SK-N-SH (cell line): ENCODE results near the gene ZNF44. TPM values are rescaled to one million over a fixed set of nuclear protein-coding genes. Genes with fewer than 3 reads are reported as not detected.

Source experiments
- CTCF ChIA-PET: fragments of 300-600, 350-600 bp; formaldehyde crosslinking; extraction: SDS; loops from one replicate; lab custom pipeline; 2021; lab: Yijun Ruan, JAX
- POLR2A ChIA-PET: fragments of 350-600 bp; sonication (Branson Sonifier 250); formaldehyde crosslinking; extraction: SDS; loops from one replicate; lab custom pipeline; 2020; ENCODE audit warnings: antibody characterized with exemption, inconsistent platforms; lab: Yijun Ruan, JAX
- DNase-seq: peaks from one replicate; pipeline ENCODE4 v3.0.0; 2012
- H2AFZ ChIP-seq: fragments of 200-600 bp; sonication (generic); 2 replicates; pipeline ENCODE4 v1.8.1; 2016; ENCODE audit warnings: antibody characterized with exemption, mild to moderate bottlenecking, low read depth
- H3F3A ChIP-seq: fragments of 200-600 bp; sonication (generic); replicated peaks from 2 replicates; pipeline ENCODE3; 2016; ENCODE audit warnings: antibody characterized with exemption, mild to moderate bottlenecking; ENCODE audit not compliant: insufficient read depth
- H3K27ac ChIP-seq, 2 experiments: fragments of 200-500 bp in 1 of 2; fragments of 200-600 bp in 1 of 2; sonication (Bioruptor generic) in 1 of 2; sonication (generic), shearing (Covaris generic) in 1 of 2; 2 replicates each; pipeline versions ENCODE4 v1.5.1 to v1.6.1; 2014 to 2016; ENCODE audit warnings: low read depth in 2 of 2, inconsistent platforms in 1 of 2, low read length in 1 of 2, mild to moderate bottlenecking in 1 of 2, mixed read lengths in 1 of 2
- H3K27me3 ChIP-seq: fragments of 200-600 bp; sonication (generic), shearing (Covaris generic); 2 replicates; pipeline ENCODE4 v1.6.1; 2016; ENCODE audit warnings: mixed run types; ENCODE audit not compliant: insufficient read depth
- H3K36me3 ChIP-seq, 2 experiments: fragments of 200-500 bp in 1 of 2; fragments of 200-600 bp in 1 of 2; sonication (Bioruptor generic) in 1 of 2; sonication (generic) in 1 of 2; replicated peaks in 1 of 2; 2 replicates each; pipeline versions ENCODE3 to v1.5.1; 2014 to 2016; ENCODE audit warnings: low read length in 1 of 2, mild to moderate bottlenecking in 1 of 2; ENCODE audit not compliant: insufficient read depth in 2 of 2, control insufficient read depth in 1 of 2
- H3K4me1 ChIP-seq, 2 experiments: fragments of 200-500 bp in 1 of 2; fragments of 200-600 bp in 1 of 2; sonication (Bioruptor generic) in 1 of 2; sonication (generic), shearing (Covaris generic) in 1 of 2; 2 replicates each; pipeline versions ENCODE4 v1.5.1 to v1.6.1; 2014 to 2016; ENCODE audit warnings: low read depth in 1 of 2, low read length in 1 of 2, mixed run types in 1 of 2; ENCODE audit not compliant: insufficient read depth in 2 of 2, control insufficient read depth in 1 of 2
- H3K4me2 ChIP-seq: fragments of 200-600 bp; sonication (generic), shearing (Covaris generic); 2 replicates; pipeline ENCODE4 v1.6.1; 2017; ENCODE audit warnings: mixed run types
- H3K4me3 ChIP-seq, 2 experiments: fragments of 200-500 bp in 1 of 2; fragments of 200-600 bp in 1 of 2; sonication (Bioruptor generic) in 1 of 2; sonication (generic), shearing (Covaris generic) in 1 of 2; 2 replicates each; pipeline versions ENCODE4 v1.5.1 to v1.8.1; 2014 to 2016; ENCODE audit warnings: low read depth in 2 of 2, inconsistent platforms in 1 of 2, low read length in 1 of 2, mild to moderate bottlenecking in 1 of 2, mixed read lengths in 1 of 2, moderate library complexity in 1 of 2
- H3K79me2 ChIP-seq: fragments of 200-600 bp; sonication (generic); 2 replicates; pipeline ENCODE4 v1.8.1; 2017; ENCODE audit warnings: mild to moderate bottlenecking; ENCODE audit not compliant: insufficient read depth
- H3K9ac ChIP-seq: fragments of 200-600 bp; sonication (generic); 2 replicates; pipeline ENCODE4 v1.6.1; 2017; ENCODE audit warnings: mixed run types
- H3K9me2 ChIP-seq: fragments of 200-600 bp; sonication (generic); 2 replicates; pipeline ENCODE4 v1.6.1; 2017; ENCODE audit warnings: mixed run types
- H3K9me3 ChIP-seq: fragments of 200-600 bp; sonication (generic); 2 replicates; pipeline ENCODE4 v1.6.1; 2017; ENCODE audit warnings: mixed run types, mild to moderate bottlenecking, moderate library complexity
- H4K20me1 ChIP-seq: fragments of 200-600 bp; sonication (generic); 2 replicates; pipeline ENCODE4 v1.6.1; 2017; ENCODE audit warnings: mild to moderate bottlenecking, mixed run types; ENCODE audit not compliant: insufficient read depth
- CHD2 ChIP-seq: fragments of 150-350 bp; IDR thresholded peaks from 2 replicates; pipeline ENCODE4 v1.6.1; 2018; ENCODE audit warnings: low read length; ENCODE audit not compliant: partially characterized antibody
- EP300 ChIP-seq, 2 experiments: IDR thresholded peaks; 2 replicates each; pipeline versions ENCODE4 v1.4.0 to v1.6.1; 2012; ENCODE audit warnings: borderline replicate concordance in 1 of 2, low read depth in 1 of 2, low read length in 1 of 2
- FOSL2 ChIP-seq: IDR thresholded peaks from 2 replicates; pipeline ENCODE4 v1.4.0; 2012; ENCODE audit warnings: low read depth, mild to moderate bottlenecking, moderate library complexity, borderline replicate concordance
- FOXJ3 ChIP-seq: sonication (generic); formaldehyde crosslinking; IDR thresholded peaks from 2 replicates; pipeline ENCODE4 v1.5.1; 2020; ENCODE audit warnings: mild to moderate bottlenecking, missing genetic modification reagents
- FOXM1 ChIP-seq: IDR thresholded peaks from 2 replicates; pipeline ENCODE4 v1.4.0; 2012; ENCODE audit warnings: low read depth, mild to moderate bottlenecking
- GABPA ChIP-seq: IDR thresholded peaks from 2 replicates; pipeline ENCODE4 v1.4.0; 2012; ENCODE audit warnings: low read depth, mild to moderate bottlenecking
- MXI1 ChIP-seq: IDR thresholded peaks from 2 replicates; pipeline ENCODE4 v1.6.1; 2012; ENCODE audit warnings: mild to moderate bottlenecking, low read depth, low read length, improper control_type of control experiment
- NRF1 ChIP-seq: IDR thresholded peaks from 2 replicates; pipeline ENCODE4 v1.6.1; 2012; ENCODE audit warnings: low read depth, mild to moderate bottlenecking, low read length
- RFX5 ChIP-seq: IDR thresholded peaks from 2 replicates; pipeline ENCODE4 v1.6.1; 2012; ENCODE audit warnings: mild to moderate bottlenecking, improper control_type of control experiment, low read length
- RXRA ChIP-seq: IDR thresholded peaks from 2 replicates; pipeline ENCODE4 v1.4.0; 2012; ENCODE audit warnings: low read depth, mild to moderate bottlenecking, borderline replicate concordance
- SIN3A ChIP-seq: IDR thresholded peaks from 2 replicates; pipeline ENCODE4 v1.6.1; 2012; ENCODE audit warnings: low read depth, mild to moderate bottlenecking, low read length, moderate library complexity, borderline replicate concordance
- SMC3 ChIP-seq: IDR thresholded peaks from 2 replicates; pipeline ENCODE4 v1.6.1; 2012; ENCODE audit warnings: low read depth, low read length, improper control_type of control experiment
- TAF1 ChIP-seq: IDR thresholded peaks from 2 replicates; pipeline ENCODE4 v1.6.1; 2012; ENCODE audit warnings: low read depth, mild to moderate bottlenecking, low read length, moderate library complexity, borderline replicate concordance
- WGBS: methylation state at CpG from one replicate; pipeline ENCODE4 v1.1.6; 2017; ENCODE audit warnings: low lambda C conversion rate; 5-methylcytosine and 5-hydroxymethylcytosine counted together
- polyA plus RNA-seq, 3 experiments: library from polyadenylated mRNA; depleted of rRNA; stranded (reverse); fragments of >200 nt; gene quantifications; 2 replicates each; pipeline ENCODE4 v1.2.3, GENCODE V29; 2012
- TF ChIP-seq, protein P1 (sequence below): fragments of 150-350 bp; IDR thresholded peaks from 2 replicates; pipeline ENCODE4 v1.6.1; 2016; ENCODE audit warnings: mild to moderate bottlenecking, low read depth, low read length
- TF ChIP-seq, protein P2 (sequence below): IDR thresholded peaks from 2 replicates; pipeline ENCODE4 v1.6.1; 2012; ENCODE audit warnings: mild to moderate bottlenecking, low read depth, low read length, moderate library complexity
- TF ChIP-seq, protein P3 (sequence below): IDR thresholded peaks from 2 replicates; pipeline ENCODE4 v1.4.0; 2012; ENCODE audit warnings: low read depth, borderline replicate concordance
- TF ChIP-seq, protein P4 (sequence below): IDR thresholded peaks from 2 replicates; pipeline ENCODE4; 2012

Gene ZNF44
- polyA plus RNA-seq, 1 of the 3 experiments (the other 2 are of a cell fraction): 3.6 TPM

DNA sequence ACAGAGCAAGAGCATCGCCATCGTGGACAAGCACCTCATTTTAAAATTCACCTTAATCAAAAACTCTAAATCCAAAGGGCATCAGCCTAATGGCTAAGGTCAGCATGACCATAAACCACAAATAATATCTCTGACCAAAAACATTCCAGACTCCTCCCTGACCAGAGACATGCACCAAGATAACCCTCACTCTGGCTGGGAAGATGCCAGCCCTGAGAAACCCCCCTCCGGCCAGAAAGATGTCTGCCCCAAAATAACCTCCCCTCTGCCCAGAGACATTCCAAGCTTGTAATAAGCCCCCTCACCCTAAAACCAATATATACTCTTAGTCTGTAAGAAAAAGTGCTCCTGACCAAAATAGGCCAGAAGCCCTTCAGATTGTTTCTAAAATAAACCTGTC is 61.7 kb downstream of the ZNF44 start:
- no peaks in the 10 kb centered on the region for H3K9me3 ChIP-seq
- H3K9ac ChIP-seq: no peak overlapping the region
- WGBS: 46% methylated on average over 3 of the region's 3 CpGs
- no peaks in the 10 kb centered on the region for H3F3A ChIP-seq
- no peaks in the 10 kb centered on the region for H3K36me3 ChIP-seq
- POLR2A ChIA-PET: no interaction called here
- no peaks in the 10 kb centered on the region for H4K20me1 ChIP-seq
- H3K4me1 ChIP-seq: no peaks in the 10 kb centered on the region
- no peak overlapping the region for H3K4me2 ChIP-seq
- H3K27me3 ChIP-seq: no peaks in the 10 kb centered on the region
- H3K27ac ChIP-seq: no peak overlapping the region
- no peak overlapping the region for H3K4me3 ChIP-seq
- H3K9me2 ChIP-seq: no peaks in the 10 kb centered on the region
- CTCF ChIA-PET: interaction anchor here (1.5 kb wide), 1 partner anchor 309 kb away, joined by 3 read pairs; no protein-coding TSS in a partner anchor
- no peak for DNase-seq
- no peaks in the 10 kb centered on the region for H3K79me2 ChIP-seq
- no peak overlapping the region for H2AFZ ChIP-seq
- TF ChIP-seq, protein P1, sequence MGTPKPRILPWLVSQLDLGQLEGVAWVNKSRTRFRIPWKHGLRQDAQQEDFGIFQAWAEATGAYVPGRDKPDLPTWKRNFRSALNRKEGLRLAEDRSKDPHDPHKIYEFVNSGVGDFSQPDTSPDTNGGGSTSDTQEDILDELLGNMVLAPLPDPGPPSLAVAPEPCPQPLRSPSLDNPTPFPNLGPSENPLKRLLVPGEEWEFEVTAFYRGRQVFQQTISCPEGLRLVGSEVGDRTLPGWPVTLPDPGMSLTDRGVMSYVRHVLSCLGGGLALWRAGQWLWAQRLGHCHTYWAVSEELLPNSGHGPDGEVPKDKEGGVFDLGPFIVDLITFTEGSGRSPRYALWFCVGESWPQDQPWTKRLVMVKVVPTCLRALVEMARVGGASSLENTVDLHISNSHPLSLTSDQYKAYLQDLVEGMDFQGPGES: no peak
- TF ChIP-seq, all 33 proteins: peak for 0

DNA sequence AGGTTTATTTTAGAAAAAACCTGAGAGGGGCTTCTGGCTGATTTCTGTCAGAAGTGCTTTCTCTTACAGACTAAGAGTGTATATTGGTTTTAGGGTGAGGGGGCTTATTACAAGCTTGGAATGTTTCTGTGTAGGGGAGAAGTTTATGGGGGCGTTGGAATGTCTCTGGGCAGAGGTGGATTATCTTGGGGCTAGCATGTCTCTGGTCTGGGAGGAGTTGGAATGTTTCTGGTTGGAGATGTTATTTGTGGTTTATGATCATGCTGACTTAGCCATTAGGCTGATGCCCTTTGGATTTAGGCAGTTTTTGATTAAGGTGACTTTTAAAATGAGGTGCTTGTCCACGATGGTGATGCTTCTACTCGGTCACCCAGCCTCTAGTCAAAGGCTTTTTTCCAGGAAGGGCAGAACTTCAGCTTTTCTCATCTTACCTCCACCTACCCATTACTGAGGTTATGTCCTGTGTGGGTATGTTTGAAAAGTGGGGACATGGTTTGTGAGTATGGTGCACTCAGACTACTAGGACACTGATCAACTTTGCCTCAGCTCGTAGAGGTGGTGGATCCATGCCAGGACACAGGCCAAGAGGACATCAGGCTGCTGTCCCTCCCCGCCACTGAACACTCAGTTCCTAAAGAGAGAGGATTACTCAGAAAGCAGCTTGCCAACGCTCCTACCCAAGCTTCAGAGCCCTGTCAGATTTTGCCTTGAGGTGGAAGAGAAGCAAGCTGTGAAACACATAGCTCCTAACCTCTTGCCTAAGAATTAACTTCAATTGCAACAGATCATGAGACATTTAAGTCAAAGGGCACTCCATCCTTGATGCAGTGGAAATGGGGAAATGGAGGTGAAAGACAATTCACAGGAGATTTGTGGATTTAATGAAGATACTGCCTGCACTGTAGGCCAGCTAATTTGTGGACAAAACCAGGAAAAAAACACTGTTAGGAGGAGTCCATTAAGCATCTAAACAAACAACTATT is 63.6 kb downstream of the ZNF44 start:
- no peaks in the 10 kb centered on the region for H3K4me1 ChIP-seq
- no peaks in the 10 kb centered on the region for H3F3A ChIP-seq
- CTCF ChIA-PET: no interaction called here
- H4K20me1 ChIP-seq: no peaks in the 10 kb centered on the region
- no peaks in the 10 kb centered on the region for H3K36me3 ChIP-seq
- H2AFZ ChIP-seq: no peak overlapping the region
- H3K9ac ChIP-seq: no peak overlapping the region
- no peak for DNase-seq
- H3K4me3 ChIP-seq: no peak overlapping the region; a peak in 1 of 4 replicates
- H3K79me2 ChIP-seq: no peaks in the 10 kb centered on the region
- no peaks in the 10 kb centered on the region; the same call in 1 of the 2 replicates for H3K9me3 ChIP-seq
- no peaks in the 10 kb centered on the region for H3K27me3 ChIP-seq
- WGBS: 22% methylated on average over 6 of the region's 6 CpGs
- H3K9me2 ChIP-seq: no peaks in the 10 kb centered on the region
- H3K4me2 ChIP-seq: no peak overlapping the region
- no peak overlapping the region for H3K27ac ChIP-seq
- POLR2A ChIA-PET: interaction anchor here (0.6 kb wide), 1 partner anchor 162 kb away, joined by 4 read pairs; no protein-coding TSS in a partner anchor
- TF ChIP-seq, protein P2, sequence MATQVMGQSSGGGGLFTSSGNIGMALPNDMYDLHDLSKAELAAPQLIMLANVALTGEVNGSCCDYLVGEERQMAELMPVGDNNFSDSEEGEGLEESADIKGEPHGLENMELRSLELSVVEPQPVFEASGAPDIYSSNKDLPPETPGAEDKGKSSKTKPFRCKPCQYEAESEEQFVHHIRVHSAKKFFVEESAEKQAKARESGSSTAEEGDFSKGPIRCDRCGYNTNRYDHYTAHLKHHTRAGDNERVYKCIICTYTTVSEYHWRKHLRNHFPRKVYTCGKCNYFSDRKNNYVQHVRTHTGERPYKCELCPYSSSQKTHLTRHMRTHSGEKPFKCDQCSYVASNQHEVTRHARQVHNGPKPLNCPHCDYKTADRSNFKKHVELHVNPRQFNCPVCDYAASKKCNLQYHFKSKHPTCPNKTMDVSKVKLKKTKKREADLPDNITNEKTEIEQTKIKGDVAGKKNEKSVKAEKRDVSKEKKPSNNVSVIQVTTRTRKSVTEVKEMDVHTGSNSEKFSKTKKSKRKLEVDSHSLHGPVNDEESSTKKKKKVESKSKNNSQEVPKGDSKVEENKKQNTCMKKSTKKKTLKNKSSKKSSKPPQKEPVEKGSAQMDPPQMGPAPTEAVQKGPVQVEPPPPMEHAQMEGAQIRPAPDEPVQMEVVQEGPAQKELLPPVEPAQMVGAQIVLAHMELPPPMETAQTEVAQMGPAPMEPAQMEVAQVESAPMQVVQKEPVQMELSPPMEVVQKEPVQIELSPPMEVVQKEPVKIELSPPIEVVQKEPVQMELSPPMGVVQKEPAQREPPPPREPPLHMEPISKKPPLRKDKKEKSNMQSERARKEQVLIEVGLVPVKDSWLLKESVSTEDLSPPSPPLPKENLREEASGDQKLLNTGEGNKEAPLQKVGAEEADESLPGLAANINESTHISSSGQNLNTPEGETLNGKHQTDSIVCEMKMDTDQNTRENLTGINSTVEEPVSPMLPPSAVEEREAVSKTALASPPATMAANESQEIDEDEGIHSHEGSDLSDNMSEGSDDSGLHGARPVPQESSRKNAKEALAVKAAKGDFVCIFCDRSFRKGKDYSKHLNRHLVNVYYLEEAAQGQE: no peak
- TF ChIP-seq FOSL2 (no peak), FOXJ3 (CRISPR knock-in tag) (no peak), RXRA (no peak), GABPA (no peak), SIN3A (no peak), FOXM1 (no peak), EP300 (IDR thresholded peaks at IDR 0.05; ENCODE audit: borderline replicate concordance in 1 of 2, low read depth in 1 of 2, low read length in 1 of 2) (no peak), RFX5 (no peak), CHD2 (no peak), MXI1 (no peak), TAF1 (no peak), NRF1 (no peak), SMC3 (no peak)
- TF ChIP-seq, protein P3, sequence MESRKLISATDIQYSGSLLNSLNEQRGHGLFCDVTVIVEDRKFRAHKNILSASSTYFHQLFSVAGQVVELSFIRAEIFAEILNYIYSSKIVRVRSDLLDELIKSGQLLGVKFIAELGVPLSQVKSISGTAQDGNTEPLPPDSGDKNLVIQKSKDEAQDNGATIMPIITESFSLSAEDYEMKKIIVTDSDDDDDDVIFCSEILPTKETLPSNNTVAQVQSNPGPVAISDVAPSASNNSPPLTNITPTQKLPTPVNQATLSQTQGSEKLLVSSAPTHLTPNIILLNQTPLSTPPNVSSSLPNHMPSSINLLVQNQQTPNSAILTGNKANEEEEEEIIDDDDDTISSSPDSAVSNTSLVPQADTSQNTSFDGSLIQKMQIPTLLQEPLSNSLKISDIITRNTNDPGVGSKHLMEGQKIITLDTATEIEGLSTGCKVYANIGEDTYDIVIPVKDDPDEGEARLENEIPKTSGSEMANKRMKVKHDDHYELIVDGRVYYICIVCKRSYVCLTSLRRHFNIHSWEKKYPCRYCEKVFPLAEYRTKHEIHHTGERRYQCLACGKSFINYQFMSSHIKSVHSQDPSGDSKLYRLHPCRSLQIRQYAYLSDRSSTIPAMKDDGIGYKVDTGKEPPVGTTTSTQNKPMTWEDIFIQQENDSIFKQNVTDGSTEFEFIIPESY: no peak
- TF ChIP-seq, protein P4, sequence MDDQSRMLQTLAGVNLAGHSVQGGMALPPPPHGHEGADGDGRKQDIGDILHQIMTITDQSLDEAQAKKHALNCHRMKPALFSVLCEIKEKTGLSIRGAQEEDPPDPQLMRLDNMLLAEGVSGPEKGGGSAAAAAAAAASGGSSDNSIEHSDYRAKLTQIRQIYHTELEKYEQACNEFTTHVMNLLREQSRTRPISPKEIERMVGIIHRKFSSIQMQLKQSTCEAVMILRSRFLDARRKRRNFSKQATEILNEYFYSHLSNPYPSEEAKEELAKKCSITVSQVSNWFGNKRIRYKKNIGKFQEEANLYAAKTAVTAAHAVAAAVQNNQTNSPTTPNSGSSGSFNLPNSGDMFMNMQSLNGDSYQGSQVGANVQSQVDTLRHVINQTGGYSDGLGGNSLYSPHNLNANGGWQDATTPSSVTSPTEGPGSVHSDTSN: no peak
